GM12891 (cell line): ENCODE measurements around the gene RXFP4.
A peak's percentile ranks its signal among the peaks of the same experiment; 100 is the strongest.

Experiments used
- DNase-seq: peaks from one replicate; pipeline ENCODE4 v3.0.0; 2011; ENCODE audit warnings: low spot score; ENCODE audit not compliant: insufficient read length
- FAIRE-seq: peaks from 2 replicates; lab custom pipeline; 2011; peaks lifted over from hg19 to GRCh38; lab: Jason Lieb, UNC
- PAX5 ChIP-seq: IDR thresholded peaks from 2 replicates; pipeline ENCODE4 v1.6.1; 2011; ENCODE audit warnings: low read length, moderate library complexity, mild to moderate bottlenecking; ENCODE audit not compliant: insufficient read depth, severe bottlenecking
- POLR2A ChIP-seq: IDR thresholded peaks from 2 replicates; pipeline ENCODE4 v1.6.1; 2011; ENCODE audit warnings: low read depth, low read length, control low read depth
- POLR2AphosphoS5 ChIP-seq: IDR thresholded peaks from 2 replicates; pipeline ENCODE4 v1.6.1; 2011; ENCODE audit warnings: low read depth, low read length, control low read depth
- POU2F2 ChIP-seq: IDR thresholded peaks from 2 replicates; pipeline ENCODE4 v1.6.1; 2011; ENCODE audit warnings: low read depth, mild to moderate bottlenecking, control low read depth, low read length, moderate library complexity
- SPI1 ChIP-seq: IDR thresholded peaks from 2 replicates; pipeline ENCODE4 v1.6.1; 2011; ENCODE audit warnings: low read depth, low read length, control low read depth
- TAF1 ChIP-seq: IDR thresholded peaks from 2 replicates; pipeline ENCODE4 v1.6.1; 2011; ENCODE audit warnings: low read depth, low read length, control low read depth

Gene RXFP4

DNA sequence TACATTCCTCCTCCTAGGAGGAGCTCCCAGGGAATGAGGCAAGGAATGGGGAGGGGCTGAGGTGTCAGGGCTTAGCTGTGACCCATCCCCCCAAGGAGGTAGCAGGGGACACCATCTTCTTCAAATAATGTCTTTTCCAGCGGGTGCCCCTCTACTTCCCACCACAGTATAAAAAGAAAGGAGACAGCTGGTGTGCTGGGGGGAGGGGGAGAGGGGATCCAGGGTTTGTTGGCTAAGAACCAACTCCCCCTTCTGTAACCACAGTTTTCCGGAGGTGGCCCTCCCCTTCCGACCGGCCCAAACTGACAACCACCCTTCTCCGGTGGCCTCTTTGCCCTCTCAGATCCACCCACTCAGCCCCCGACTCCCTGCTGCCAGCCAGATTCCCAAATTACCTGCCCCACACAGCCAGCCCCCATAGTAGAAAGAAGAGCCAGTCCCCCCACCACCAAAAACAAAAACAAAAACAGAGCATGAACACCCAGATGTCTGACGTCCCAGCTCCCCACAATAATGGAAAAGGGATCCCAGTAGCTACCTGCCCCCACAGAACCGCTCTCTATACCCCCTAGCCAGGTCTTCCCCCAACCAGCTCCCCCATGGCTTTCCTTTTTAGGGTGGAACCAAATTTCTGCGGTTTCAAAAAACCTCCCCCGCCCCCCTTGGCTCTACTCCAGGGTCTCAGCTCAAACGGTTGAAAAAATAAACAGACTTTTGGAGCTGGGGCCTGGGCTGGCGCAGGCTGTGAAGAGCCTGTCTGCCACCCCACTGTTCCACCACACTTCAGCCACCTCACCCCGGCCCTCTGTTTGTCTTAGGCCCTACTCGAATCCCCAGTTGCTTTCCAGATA, 34.8 kb downstream of the RXFP4 start:
- FAIRE-seq (no peak), DNase-seq (no peak)
- TF ChIP-seq SPI1 = no peak
- TF ChIP-seq PAX5 = no peak
- no peak for TF ChIP-seq POLR2A
- no peak for TF ChIP-seq POLR2AphosphoS5
- TF ChIP-seq TAF1 = no peak
- TF ChIP-seq POU2F2 = no peak

DNA sequence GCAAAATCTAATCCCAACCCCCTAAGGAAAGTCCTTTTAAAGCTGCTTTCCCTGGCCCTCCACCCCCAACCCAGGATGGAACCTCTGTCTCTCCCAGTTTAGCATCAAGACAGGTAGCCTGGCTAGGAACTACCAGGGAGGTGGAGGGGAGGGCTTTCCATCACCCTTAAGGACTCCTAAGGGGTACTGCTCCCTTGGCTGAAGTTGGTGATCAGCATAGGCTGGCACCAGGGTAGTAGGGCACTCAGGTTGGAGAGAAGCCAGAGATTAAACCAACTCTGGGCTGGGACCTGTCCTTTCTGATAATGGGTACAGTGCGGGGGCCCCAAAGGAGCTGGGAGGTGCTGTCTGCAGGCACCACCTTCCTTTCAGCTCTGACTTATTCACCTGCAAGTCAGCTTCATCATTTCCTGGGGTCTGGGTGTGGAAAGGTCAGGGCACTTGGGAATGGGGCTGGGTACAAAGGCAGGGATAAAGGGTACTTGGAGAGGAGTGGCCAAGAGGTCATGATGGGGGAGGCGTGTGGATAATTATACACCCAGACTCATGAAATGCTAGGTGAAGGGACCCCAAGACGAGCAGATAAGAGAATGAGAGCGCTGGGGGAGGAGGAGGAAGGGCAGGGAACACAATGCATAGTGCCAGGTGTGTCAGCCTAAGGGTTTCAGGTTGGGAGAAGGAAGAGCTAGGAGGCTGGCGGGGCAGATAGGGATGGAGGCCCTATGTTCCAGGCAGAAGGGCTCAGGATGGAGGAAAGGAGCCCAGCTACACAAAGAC, 35.7 kb downstream of the RXFP4 start:
- no peak for FAIRE-seq
- DNase-seq = no peak

DNA sequence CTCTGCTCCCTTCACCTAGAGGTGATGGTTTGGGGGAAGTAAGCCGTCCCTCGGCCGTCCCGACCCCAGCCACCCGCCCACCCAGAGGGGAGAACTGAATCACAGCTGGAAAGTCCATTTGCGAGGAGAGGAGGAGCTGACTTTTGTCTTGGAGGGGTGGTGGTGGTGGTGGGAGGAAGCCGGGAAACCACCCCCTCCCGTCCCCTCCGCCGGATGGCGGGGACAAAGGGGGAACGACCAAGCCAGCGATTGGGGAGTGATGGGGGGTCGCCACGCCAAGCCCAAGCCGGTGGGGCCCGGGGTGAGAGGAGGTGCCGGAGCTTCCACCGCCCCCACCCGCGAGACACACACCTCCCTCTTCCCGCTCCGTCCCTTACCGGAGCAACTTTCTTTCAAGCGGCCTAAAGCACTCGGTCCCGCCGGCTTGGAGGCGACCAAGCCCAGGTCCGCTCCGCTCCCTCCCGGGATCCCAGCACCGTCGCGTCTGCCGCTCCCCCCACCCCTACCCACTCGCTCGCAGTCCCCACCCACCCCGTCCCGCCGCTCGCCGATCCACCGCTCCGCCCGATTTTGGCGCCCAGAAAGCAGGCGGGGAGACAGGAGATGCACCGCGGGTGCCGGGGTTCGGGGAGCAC, 36.4 kb downstream of the RXFP4 start:
- DNase-seq (peak; percentile 54), FAIRE-seq (no peak)
- no peak for TF ChIP-seq TAF1
- TF ChIP-seq POU2F2 = 0 out of 2 replicates have a peak, but pooled peaks have one; percentile 10
- TF ChIP-seq POLR2A = peak; percentile 73
- no peak for TF ChIP-seq SPI1
- peak; percentile 77 for TF ChIP-seq POLR2AphosphoS5
- no peak for TF ChIP-seq PAX5

More for the DNA sequence above, 35.7 kb downstream of the RXFP4 start:
- TF ChIP-seq POU2F2 (no peak), TAF1 (no peak), POLR2A (no peak; the same call in 1 of the 2 replicates), PAX5 (no peak), SPI1 (no peak), POLR2AphosphoS5 (no peak)

DNA sequence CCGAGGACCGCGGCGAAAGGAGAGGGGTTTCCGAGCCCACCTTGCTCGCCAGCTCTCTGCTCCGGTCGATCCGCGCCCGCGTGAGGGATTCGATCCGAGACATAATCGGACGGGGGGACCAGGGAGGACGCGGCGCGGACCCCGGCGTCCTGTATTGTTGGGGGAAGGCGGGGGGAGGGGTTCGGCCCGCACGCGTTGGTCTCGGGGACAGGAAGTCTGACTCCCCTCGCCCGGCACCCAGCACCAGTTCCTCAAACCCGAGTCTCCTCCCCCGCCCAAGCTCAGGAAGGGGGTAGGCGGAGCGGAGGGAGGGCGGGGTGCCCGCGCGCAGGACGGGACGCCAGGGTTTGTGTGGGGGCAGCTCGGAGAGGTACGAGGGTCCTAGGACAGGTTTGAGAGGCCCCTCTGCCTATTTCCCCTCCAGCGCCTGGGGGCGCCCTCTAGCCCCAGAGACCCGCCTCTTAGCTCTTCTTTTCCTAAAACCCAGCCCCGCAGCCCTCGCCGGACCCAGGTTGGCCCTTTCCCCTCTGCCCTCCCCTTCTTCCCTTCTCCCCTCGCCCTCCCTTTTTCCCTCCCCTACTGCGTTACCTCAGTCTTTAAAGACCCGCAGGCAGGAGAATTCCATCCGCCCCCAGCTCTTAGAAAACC, 37.0 kb downstream of the RXFP4 start, which contains the start of gene ARHGEF2:
Gene ARHGEF2, minus strand, starts transcription at position 223 of the 648 bp plus-strand sequence. Its CDS starts 120 bp downstream, at position 103.
- DNase-seq = peak; percentile 91
- TF ChIP-seq PAX5 = no peak
- peak; percentile 13; the same call in 1 of the 2 replicates for TF ChIP-seq POU2F2
- TF ChIP-seq POLR2A = peak; percentile 65; the same call in 1 of the 2 replicates
- TF ChIP-seq SPI1 = peak; percentile 91
- no peak for TF ChIP-seq POLR2AphosphoS5
- TF ChIP-seq TAF1 = peak; percentile 81
- peak; percentile 76 for FAIRE-seq

DNA sequence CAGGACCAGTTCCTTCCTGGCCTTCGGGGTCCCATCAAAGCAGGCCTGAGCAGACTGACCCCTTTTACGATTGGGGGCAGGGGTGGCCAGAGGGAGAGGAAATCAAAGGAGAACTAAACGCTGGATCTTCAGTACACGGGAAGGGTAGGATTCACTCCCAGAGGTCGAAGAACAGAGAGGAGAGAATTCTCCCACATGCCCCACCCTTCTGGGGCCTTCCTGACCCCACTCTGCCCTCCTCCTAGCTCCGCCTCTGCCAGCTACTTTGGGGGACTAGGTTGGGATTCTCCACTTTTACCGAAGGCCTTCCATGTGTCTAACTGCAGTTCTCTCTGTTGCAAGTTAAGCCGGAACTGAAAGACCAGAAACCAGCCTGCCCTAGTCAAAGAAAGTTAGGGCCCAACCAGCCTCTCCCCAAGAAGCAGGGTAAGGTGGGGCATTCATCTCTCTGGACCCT, 37.6 kb downstream of the RXFP4 start:
- TF ChIP-seq SPI1 = peak; percentile 41; the same call in 1 of the 2 replicates
- no peak for TF ChIP-seq POU2F2
- peak; percentile 69 for TF ChIP-seq POLR2AphosphoS5
- no peak for TF ChIP-seq PAX5
- no peak for TF ChIP-seq POLR2A
- DNase-seq (no peak), FAIRE-seq (no peak)

DNA sequence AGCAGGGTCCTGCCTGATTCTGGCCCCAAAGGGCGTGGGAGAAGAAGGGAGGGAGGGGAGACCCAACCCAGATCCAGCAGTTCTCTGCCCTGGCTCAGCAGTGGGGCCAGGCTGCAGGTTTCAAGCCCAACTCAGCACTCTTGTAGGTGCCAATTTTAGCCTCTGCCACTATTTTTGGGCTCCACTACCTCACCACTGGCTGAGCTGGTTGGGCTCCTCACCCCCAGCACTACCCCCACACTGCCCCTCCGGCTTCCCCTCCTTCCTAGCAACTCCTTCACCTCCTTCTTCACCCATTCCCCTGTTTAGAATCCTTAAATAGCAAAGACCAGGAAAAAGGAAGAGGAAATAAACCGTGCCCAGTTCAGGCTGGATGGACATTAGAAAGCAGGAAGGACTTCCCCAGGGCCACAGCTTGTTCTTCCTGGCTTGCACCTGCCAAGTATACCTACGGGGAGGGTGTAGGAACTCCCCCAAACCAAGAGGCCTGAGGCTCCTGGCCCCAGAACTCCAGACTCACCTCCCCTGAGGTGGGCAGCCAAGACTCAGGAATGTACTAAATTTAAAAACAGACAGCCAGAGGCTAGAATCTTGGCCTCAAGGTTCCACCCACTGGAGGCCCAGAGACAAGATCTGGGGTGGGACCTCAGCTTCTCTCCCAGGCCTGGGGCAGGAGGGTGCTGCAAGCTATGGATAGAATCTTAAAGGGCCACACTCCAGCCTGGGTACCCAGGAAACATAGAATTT, 38.3 kb downstream of the RXFP4 start:
- TF ChIP-seq PAX5 = no peak
- TF ChIP-seq POU2F2 = no peak
- TF ChIP-seq POLR2A = no peak
- TF ChIP-seq TAF1 = no peak
- DNase-seq (no peak), FAIRE-seq (peak; percentile 78)

DNA sequence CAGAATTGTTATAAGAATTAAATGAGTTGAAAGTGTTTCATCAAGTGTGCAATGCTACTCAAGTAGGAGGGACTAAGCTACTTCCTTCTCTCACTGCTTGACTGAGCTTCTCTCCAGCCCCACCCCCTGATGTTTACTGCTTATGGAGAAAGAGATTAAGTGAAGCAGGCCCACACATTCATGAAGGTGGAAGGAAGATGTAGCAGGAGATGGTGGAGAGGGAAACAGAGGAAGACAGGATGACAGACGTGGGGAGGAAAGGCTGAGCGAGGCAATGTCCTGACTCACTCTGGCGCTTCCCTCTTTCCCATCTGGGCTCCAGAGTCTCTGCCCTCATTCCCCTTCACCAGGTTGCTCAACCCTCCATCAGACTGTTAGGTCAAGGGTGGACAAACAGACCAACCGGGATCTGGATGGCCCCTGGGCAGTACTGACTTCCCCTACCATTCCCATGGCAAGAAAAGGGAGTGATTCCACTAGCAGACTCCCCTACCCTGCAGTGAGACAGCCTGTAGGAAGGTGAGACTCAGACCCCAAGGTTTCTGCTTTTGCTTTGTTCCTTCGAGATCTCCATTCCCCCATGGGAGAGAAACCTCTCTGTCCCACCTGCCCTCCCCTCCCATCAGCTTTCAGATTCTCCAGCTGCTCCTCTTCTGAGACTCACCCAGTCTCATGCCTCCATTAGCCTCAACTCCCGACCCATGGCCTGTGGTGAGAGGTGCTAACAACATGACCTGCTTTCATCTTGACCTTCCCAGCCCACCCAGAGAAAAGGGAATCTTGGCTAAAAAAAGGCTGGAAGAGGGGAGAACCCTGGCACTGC, 40.0 kb downstream of the RXFP4 start:
- TF ChIP-seq POLR2AphosphoS5 (no peak), TAF1 (no peak), PAX5 (no peak), SPI1 (no peak), POU2F2 (no peak), POLR2A (no peak)
- DNase-seq (no peak), FAIRE-seq (peak; percentile 81)

DNA sequence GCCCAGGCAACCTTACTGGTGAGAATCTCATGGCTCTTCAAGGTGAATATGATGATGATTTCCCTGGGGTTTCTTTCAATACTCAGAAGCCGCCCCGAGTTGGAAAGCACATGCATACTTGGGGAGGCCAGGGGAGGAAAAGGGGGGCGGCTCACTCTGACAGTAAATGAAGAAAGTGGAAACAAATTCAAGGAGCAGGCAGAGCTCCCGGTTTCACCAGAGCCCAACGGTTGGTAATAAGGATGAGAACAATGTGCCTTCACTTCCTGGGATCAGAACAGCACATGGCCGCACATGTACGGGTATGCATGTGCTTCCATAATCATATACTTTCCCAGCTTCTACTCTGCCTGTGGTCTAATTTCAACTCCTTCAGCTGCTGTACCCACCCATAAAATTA, 40.7 kb downstream of the RXFP4 start:
- no peak for TF ChIP-seq PAX5
- TF ChIP-seq SPI1 = no peak
- TF ChIP-seq POLR2AphosphoS5 = no peak
- no peak for TF ChIP-seq POU2F2
- no peak for TF ChIP-seq POLR2A
- no peak for TF ChIP-seq TAF1
- DNase-seq (no peak), FAIRE-seq (no peak)
